ENCODE measurements around the gene GPR35.

Gene GPR35

DNA sequence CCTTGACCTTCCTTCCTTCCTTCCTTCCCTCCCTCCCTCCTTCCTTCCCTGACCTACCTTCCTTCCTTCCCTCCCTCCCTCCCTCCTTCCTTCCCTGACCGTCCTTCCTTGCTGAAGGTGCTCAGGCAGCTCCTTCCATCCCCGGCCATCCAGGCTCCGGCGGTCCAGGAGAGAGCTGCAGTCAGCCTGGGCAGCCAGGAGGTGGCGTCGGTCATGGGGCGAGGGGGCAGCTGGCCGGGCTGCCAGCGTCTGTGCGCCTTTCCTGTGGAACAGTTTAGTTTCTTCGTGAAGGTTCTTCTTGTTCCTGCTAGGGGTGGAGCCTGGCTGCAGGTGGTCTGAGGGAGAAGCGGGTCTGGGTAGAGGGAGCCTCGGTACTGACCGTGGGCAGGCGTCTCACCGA is 15.7 kb downstream of the GPR35 start:
- no peak for TF ChIP-seq ZFP30 (CRISPR knock-in tag; IDR thresholded peaks at IDR 0.05)
- no peak for ATAC-seq

GRCh38 chr2:240642061-240642805 is 17.0 kb downstream of the GPR35 start:
- TF ChIP-seq ZNF8 (CRISPR knock-in tag; IDR thresholded peaks at IDR 0.05) (no peak), TOX (CRISPR knock-in tag; IDR thresholded peaks at IDR 0.05; ENCODE audit: borderline replicate concordance) (no peak), SNAI2 (CRISPR knock-in tag; IDR thresholded peaks at IDR 0.05) (no peak), ZNF565 (CRISPR knock-in tag; conservative IDR thresholded peaks at IDR 0.05; ENCODE audit: low read depth) (no peak), CREB5 (CRISPR knock-in tag; IDR thresholded peaks at IDR 0.05; ENCODE audit: low read depth) (no peak), ZC3H10 (CRISPR knock-in tag; IDR thresholded peaks at IDR 0.05) (no peak), PPARA (CRISPR knock-in tag; IDR thresholded peaks at IDR 0.05; ENCODE audit: borderline replicate concordance) (no peak), ZFP3 (CRISPR knock-in tag; IDR thresholded peaks at IDR 0.05) (no peak), ZNF70 (CRISPR knock-in tag; IDR thresholded peaks at IDR 0.05) (no peak), TCF4 (CRISPR knock-in tag; IDR thresholded peaks at IDR 0.05; ENCODE audit: borderline replicate concordance) (no peak), RARB (CRISPR knock-in tag; IDR thresholded peaks at IDR 0.05) (no peak), ZFP30 (CRISPR knock-in tag; IDR thresholded peaks at IDR 0.05) (no peak), BACH2 (CRISPR knock-in tag; IDR thresholded peaks at IDR 0.05; ENCODE audit: borderline replicate concordance) (no peak)
- TF ChIP-seq, protein P1, sequence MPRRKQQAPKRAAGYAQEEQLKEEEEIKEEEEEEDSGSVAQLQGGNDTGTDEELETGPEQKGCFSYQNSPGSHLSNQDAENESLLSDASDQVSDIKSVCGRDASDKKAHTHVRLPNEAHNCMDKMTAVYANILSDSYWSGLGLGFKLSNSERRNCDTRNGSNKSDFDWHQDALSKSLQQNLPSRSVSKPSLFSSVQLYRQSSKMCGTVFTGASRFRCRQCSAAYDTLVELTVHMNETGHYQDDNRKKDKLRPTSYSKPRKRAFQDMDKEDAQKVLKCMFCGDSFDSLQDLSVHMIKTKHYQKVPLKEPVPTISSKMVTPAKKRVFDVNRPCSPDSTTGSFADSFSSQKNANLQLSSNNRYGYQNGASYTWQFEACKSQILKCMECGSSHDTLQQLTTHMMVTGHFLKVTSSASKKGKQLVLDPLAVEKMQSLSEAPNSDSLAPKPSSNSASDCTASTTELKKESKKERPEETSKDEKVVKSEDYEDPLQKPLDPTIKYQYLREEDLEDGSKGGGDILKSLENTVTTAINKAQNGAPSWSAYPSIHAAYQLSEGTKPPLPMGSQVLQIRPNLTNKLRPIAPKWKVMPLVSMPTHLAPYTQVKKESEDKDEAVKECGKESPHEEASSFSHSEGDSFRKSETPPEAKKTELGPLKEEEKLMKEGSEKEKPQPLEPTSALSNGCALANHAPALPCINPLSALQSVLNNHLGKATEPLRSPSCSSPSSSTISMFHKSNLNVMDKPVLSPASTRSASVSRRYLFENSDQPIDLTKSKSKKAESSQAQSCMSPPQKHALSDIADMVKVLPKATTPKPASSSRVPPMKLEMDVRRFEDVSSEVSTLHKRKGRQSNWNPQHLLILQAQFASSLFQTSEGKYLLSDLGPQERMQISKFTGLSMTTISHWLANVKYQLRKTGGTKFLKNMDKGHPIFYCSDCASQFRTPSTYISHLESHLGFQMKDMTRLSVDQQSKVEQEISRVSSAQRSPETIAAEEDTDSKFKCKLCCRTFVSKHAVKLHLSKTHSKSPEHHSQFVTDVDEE (CRISPR knock-in tag; IDR thresholded peaks at IDR 0.05): no peak
- TF ChIP-seq, protein P2, sequence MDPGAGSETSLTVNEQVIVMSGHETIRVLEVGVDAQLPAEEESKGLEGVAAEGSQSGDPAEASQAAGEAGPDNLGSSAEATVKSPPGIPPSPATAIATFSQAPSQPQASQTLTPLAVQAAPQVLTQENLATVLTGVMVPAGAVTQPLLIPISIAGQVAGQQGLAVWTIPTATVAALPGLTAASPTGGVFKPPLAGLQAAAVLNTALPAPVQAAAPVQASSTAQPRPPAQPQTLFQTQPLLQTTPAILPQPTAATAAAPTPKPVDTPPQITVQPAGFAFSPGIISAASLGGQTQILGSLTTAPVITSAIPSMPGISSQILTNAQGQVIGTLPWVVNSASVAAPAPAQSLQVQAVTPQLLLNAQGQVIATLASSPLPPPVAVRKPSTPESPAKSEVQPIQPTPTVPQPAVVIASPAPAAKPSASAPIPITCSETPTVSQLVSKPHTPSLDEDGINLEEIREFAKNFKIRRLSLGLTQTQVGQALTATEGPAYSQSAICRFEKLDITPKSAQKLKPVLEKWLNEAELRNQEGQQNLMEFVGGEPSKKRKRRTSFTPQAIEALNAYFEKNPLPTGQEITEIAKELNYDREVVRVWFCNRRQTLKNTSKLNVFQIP (CRISPR knock-in tag; IDR thresholded peaks at IDR 0.05; ENCODE audit: borderline replicate concordance, low read depth): no peak
- TF ChIP-seq, protein P3, sequence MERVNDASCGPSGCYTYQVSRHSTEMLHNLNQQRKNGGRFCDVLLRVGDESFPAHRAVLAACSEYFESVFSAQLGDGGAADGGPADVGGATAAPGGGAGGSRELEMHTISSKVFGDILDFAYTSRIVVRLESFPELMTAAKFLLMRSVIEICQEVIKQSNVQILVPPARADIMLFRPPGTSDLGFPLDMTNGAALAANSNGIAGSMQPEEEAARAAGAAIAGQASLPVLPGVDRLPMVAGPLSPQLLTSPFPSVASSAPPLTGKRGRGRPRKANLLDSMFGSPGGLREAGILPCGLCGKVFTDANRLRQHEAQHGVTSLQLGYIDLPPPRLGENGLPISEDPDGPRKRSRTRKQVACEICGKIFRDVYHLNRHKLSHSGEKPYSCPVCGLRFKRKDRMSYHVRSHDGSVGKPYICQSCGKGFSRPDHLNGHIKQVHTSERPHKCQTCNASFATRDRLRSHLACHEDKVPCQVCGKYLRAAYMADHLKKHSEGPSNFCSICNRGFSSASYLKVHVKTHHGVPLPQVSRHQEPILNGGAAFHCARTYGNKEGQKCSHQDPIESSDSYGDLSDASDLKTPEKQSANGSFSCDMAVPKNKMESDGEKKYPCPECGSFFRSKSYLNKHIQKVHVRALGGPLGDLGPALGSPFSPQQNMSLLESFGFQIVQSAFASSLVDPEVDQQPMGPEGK (CRISPR knock-in tag; IDR thresholded peaks at IDR 0.05; ENCODE audit: borderline replicate concordance): no peak
- TF ChIP-seq, protein P4, sequence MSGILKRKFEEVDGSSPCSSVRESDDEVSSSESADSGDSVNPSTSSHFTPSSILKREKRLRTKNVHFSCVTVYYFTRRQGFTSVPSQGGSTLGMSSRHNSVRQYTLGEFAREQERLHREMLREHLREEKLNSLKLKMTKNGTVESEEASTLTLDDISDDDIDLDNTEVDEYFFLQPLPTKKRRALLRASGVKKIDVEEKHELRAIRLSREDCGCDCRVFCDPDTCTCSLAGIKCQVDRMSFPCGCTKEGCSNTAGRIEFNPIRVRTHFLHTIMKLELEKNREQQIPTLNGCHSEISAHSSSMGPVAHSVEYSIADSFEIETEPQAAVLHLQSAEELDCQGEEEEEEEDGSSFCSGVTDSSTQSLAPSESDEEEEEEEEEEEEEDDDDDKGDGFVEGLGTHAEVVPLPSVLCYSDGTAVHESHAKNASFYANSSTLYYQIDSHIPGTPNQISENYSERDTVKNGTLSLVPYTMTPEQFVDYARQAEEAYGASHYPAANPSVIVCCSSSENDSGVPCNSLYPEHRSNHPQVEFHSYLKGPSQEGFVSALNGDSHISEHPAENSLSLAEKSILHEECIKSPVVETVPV (CRISPR knock-in tag; IDR thresholded peaks at IDR 0.05): no peak

DNA sequence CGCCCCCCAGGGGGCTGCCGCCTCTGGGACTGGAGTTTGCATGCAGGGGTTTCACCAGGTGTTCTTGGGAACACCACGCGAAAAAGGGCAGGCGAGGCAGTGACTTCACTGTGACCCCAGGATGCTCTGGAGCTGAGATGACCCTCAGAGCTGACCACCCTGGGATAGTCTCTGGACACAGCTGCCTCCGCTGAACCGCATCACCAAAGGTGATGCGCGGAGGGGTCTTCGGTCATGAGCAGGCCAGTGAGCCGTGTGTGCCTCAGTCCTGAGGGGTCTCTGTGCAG is 17.5 kb downstream of the GPR35 start:
- ATAC-seq: no peak

More at GRCh38 chr2:240642061-240642805, 17.0 kb downstream of the GPR35 start:
- ATAC-seq: no peak

DNA sequence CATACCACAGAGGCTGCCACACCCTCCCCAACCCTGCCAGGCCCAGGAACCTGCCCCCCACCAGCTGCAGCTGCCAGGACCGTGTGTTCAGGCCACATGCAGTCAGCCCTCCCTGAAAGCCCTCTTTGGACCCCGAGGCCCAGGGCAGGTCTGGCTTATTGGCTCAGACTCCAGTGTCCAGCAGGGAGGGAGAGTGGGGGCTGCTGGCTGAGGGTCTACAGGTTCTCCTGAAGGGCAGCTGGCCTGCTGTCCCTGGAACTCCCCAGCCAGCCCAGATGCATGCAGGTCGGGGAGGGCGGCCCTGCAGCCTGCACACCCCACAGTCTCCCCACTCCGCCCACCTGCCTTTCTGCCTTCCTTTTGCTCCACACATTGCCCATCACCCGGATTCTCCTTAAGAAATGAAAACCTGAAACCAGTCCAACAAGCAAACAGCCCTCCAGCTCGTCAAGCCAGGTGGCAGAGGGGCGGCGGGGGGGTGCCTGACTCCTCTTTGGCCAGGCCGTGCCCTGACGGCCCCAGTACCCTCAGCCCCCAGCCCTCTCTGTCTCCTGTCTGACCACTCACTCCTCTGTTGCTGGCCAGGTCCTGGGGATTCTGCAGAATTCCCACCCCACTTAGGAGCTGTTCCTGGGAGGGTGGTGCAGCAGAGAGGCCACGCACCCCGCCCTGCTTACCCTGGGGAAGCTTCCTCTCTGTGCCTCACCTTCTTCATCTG is 18.0 kb downstream of the GPR35 start:
- ATAC-seq: no peak
- TF ChIP-seq TOX (CRISPR knock-in tag; IDR thresholded peaks at IDR 0.05; ENCODE audit: borderline replicate concordance): no peak
- TF ChIP-seq, protein P4 (CRISPR knock-in tag; IDR thresholded peaks at IDR 0.05): no peak
- TF ChIP-seq ESRRG (CRISPR knock-in tag; IDR thresholded peaks at IDR 0.05): no peak
- no peak for TF ChIP-seq PPARA (CRISPR knock-in tag; IDR thresholded peaks at IDR 0.05; ENCODE audit: borderline replicate concordance)
- no peak for TF ChIP-seq RARB (CRISPR knock-in tag; IDR thresholded peaks at IDR 0.05)
- no peak for TF ChIP-seq ISL1 (CRISPR knock-in tag; IDR thresholded peaks at IDR 0.05)
- no peak for TF ChIP-seq BACH2 (CRISPR knock-in tag; IDR thresholded peaks at IDR 0.05; ENCODE audit: borderline replicate concordance)
- TF ChIP-seq, protein P3 (CRISPR knock-in tag; IDR thresholded peaks at IDR 0.05; ENCODE audit: borderline replicate concordance): no peak
- no peak for TF ChIP-seq ZFP30 (CRISPR knock-in tag; IDR thresholded peaks at IDR 0.05)
- TF ChIP-seq CREB5 (CRISPR knock-in tag; IDR thresholded peaks at IDR 0.05; ENCODE audit: low read depth): no peak
- TF ChIP-seq ZFP3 (CRISPR knock-in tag; IDR thresholded peaks at IDR 0.05): no peak

More for the DNA sequence above, 17.5 kb downstream of the GPR35 start:
- TF ChIP-seq GLIS3 (CRISPR knock-in tag; IDR thresholded peaks at IDR 0.05) (no peak), ZFP30 (CRISPR knock-in tag; IDR thresholded peaks at IDR 0.05) (no peak), ZC3H10 (CRISPR knock-in tag; IDR thresholded peaks at IDR 0.05) (no peak)
